Ishikawa (cell line): Measurements from ENCODE around the gene C9orf152.

ENCODE experiments used
- CEBPB ChIP-seq: IDR thresholded peaks from 2 replicates; pipeline ENCODE4 v1.6.1; 2012
- EP300 ChIP-seq: IDR thresholded peaks from 2 replicates; pipeline ENCODE4 v1.6.1; 2012; ENCODE audit warnings: borderline replicate concordance
- FOXM1 ChIP-seq: IDR thresholded peaks from 2 replicates; pipeline ENCODE4 v1.6.1; 2012; ENCODE audit warnings: low read depth, borderline replicate concordance
- TAF1 ChIP-seq: IDR thresholded peaks from 2 replicates; pipeline ENCODE4 v1.6.1; 2012; ENCODE audit warnings: low read depth, mild to moderate bottlenecking
- TEAD4 ChIP-seq: IDR thresholded peaks from 2 replicates; pipeline ENCODE4 v1.6.1; 2012
- TF ChIP-seq, protein P1 (sequence below): IDR thresholded peaks from 2 replicates; pipeline ENCODE4 v1.6.1; 2012; ENCODE audit warnings: low read depth, mild to moderate bottlenecking
- TF ChIP-seq, protein P2 (sequence below): IDR thresholded peaks from 2 replicates; pipeline ENCODE4 v1.6.1; 2012
- TF ChIP-seq, protein P3 (sequence below): IDR thresholded peaks from 2 replicates; pipeline ENCODE4 v1.6.1; 2012

DNA sequence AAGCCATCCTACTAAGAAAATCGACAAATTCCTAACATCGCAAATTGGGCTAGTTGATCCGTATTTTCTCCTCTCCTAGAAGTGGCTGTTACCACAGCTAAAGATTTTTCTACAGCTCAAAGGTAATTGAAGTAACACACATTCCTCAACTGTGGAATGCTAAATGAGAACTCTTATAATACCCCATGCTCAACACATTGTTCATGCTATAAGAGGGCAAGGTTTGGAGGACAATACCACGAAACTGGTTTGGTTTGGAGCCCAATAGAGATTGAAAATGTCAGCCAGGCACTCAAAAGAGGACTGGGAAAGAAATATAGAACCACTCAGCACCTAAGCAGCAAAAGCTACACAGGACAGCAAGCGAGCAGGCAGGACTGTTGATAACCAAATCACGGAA, 38.3 kb upstream of the C9orf152 start:
- TF ChIP-seq, protein P1, sequence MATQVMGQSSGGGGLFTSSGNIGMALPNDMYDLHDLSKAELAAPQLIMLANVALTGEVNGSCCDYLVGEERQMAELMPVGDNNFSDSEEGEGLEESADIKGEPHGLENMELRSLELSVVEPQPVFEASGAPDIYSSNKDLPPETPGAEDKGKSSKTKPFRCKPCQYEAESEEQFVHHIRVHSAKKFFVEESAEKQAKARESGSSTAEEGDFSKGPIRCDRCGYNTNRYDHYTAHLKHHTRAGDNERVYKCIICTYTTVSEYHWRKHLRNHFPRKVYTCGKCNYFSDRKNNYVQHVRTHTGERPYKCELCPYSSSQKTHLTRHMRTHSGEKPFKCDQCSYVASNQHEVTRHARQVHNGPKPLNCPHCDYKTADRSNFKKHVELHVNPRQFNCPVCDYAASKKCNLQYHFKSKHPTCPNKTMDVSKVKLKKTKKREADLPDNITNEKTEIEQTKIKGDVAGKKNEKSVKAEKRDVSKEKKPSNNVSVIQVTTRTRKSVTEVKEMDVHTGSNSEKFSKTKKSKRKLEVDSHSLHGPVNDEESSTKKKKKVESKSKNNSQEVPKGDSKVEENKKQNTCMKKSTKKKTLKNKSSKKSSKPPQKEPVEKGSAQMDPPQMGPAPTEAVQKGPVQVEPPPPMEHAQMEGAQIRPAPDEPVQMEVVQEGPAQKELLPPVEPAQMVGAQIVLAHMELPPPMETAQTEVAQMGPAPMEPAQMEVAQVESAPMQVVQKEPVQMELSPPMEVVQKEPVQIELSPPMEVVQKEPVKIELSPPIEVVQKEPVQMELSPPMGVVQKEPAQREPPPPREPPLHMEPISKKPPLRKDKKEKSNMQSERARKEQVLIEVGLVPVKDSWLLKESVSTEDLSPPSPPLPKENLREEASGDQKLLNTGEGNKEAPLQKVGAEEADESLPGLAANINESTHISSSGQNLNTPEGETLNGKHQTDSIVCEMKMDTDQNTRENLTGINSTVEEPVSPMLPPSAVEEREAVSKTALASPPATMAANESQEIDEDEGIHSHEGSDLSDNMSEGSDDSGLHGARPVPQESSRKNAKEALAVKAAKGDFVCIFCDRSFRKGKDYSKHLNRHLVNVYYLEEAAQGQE = no peak
- TF ChIP-seq, protein P2, sequence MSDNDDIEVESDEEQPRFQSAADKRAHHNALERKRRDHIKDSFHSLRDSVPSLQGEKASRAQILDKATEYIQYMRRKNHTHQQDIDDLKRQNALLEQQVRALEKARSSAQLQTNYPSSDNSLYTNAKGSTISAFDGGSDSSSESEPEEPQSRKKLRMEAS = no peak
- TF ChIP-seq FOXM1 = no peak
- no peak for TF ChIP-seq TAF1
- no peak for TF ChIP-seq TEAD4
- TF ChIP-seq, protein P3, sequence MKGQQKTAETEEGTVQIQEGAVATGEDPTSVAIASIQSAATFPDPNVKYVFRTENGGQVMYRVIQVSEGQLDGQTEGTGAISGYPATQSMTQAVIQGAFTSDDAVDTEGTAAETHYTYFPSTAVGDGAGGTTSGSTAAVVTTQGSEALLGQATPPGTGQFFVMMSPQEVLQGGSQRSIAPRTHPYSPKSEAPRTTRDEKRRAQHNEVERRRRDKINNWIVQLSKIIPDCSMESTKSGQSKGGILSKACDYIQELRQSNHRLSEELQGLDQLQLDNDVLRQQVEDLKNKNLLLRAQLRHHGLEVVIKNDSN = no peak
- TF ChIP-seq EP300 = no peak
- no peak for TF ChIP-seq CEBPB
